AG20443 (cell line): ENCODE results near the gene C1orf21.

Source experiments
- DNase-seq: peaks from one replicate; pipeline ENCODE4 v3.0.0; 2012; ENCODE audit warnings: low spot score, mixed read lengths

C1orf21 gene

GRCh38 chr1:184416481-184416880 is 29.7 kb downstream of the C1orf21 start:
- no peak for DNase-seq

DNA sequence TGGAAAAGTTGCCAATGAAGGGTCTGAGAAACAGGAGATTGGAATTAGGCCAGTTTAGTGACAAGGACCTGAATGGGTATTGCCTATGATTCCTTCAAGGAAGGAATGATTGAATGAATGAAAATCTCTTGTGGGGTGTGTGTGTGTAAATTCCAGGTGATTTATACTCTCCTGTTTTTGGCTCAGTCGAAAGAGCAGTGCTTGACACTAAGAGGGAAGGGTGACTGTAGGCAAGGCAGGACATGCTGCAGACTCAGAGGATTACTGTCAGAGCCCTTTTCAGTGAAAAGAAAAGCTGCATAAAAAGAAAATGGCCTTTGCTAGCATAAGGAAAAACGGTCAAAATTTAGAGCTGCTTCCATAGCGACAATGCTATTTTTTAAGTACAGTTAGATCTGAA is 30.1 kb downstream of the C1orf21 start:
- no peak for DNase-seq

DNA sequence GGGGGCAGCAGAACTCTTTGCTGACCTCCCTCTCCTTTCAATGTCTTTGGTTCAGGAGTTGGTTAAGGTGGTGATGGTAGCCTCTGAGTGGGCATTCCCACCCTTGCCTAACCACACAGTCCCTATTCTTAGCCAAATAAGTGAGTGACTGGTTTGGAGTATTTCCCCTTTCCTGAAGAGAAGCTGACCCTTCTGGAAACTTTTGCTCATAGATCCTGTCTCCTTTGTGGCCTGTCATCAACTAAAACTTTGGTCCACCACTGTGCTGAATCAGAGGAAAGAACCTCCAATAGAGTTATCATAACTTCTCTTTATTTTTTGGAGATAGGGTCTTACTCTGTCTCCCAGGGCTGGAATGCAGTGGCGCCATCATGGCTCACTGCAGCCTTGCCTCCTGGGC is 31.1 kb downstream of the C1orf21 start:
- no peak for DNase-seq

DNA sequence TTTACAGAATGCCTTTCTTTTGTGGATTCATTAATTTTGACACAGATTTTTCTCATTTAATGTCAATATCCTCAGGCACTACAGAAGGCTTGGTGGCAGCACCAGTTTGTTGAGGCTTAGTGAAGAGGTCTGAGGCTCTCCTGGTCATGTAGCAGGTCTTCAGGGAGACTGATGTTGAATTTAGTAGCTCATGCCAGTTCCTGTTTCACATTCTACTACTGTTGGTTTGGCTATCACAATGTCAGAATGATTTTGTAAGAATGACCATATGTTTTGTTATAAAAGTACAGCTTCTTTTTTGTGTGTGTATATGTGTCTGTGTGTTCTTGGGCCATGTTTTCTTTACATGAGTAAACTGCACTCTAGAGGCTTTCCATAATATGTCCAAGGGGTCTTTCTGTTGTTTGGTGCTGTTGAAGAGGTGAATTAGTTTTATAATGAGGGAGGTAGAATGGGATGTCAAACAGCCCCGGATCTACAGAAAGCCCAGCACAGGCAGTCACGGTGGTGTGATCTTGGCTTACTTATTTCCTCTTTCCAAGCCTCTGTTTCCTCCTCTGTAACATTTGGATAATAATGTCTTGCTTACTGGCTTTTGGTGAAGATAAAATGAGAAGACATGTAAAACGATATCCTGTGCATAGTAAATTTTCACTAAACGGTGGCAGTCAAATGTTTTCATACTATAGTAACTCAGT is 32.0 kb downstream of the C1orf21 start:
- DNase-seq: no peak

- no peak for DNase-seq
Measured at GRCh38 chr1:184419350-184420161, 32.7 kb downstream of the C1orf21 start.

DNA sequence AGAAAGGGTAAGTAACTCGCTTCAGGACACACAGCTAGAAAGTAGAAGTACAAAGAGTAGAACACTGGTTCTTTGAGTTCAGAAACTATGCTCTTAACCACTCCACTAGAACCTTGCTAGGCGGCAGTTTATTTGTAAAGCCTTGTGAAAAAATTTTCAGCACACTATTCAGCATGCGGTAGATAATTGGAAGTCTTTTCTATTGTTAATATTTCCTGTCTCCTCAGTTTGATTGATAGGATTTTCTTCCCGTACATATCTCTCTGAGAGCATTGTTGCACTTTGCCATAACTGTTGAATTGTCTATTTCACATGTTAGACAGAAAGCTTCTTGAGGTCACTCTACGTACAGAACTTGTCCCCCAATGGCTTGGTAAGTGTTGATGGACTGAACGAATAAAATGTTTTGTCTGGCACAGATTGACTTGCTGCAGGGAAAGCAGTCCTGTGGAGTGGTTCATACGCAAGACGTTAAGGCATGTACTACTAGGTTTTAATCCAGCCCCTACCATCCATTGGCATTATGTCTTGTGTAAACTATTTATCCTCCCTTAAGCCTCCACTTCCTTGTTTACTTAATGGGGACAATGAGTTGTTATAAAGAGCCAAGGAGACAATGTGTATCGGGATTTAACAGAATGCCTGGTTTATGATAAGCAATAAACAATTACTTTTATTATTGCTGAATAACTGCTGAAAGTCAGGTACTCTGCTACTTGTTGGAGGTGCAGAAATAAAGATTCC is 35.8 kb downstream of the C1orf21 start:
- DNase-seq: no peak

DNA sequence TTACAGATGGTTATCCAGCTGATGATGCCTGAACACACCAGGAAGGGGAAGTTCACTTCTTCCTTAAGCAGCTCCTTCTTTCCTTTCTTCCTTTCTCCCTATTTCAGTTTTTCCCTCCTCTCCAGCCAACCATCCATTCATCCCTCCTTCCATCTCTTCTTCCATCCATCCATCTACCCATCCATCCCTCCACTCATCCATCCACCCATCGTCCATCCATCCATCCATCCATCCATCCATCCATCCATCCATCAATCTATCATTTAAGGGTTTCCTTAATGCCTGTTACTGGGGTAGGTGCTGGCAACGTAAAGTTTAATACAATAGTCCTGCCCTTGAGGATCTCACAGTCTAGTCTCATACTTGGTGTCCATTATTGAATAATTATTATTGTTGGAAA is 36.8 kb downstream of the C1orf21 start:
- no peak for DNase-seq

- DNase-seq: no peak
Measured at GRCh38 chr1:184424157-184424556, 37.3 kb downstream of the C1orf21 start.

- no peak for DNase-seq
Measured at GRCh38 chr1:184424945-184425344, 38.1 kb downstream of the C1orf21 start.

DNA sequence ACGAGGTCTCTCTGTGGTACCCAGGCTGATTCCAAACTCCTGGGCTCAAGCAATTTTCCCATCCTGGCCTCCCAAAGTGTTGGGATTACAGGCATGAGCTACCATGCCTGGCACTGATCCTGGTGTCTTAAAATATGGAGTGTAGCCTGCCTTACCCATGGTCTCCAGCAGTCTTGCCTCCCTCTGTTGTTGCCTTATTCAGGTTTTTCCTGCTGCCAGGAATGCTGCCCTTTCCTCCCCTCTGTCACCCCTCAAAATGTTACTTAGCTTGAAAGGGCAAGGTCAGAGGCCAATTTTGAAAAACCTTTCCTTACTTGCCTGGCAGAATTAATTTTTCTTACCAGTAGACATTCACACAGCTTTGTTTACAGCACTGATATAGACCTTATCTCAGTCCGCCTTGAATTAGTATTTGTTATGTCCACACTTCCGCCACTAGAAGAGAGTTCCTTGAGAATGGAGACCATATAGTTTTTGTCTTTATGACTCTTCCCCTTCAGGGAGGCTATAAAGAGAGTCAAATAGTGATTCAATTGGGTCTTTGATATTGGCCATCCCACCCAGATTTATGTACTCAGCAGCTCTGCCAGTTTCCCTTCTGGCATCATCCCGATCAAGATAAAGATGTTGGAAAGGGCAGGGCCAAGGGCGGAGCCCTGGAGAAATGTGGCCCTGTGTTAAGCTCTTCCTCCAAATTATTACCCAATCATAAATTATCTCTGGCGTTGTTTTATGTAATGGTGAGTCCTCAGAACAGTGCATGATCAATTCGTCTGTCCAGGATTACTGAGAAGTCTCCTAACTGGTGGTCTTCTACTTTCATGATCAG is 38.8 kb downstream of the C1orf21 start:
- DNase-seq: no peak

- DNase-seq: no peak
Measured at GRCh38 chr1:184426278-184426674, 39.4 kb downstream of the C1orf21 start.

GRCh38 chr1:184427722-184428121 is 40.9 kb downstream of the C1orf21 start:
- DNase-seq: no peak

GRCh38 chr1:184428604-184429003 is 41.8 kb downstream of the C1orf21 start:
- DNase-seq: no peak

DNA sequence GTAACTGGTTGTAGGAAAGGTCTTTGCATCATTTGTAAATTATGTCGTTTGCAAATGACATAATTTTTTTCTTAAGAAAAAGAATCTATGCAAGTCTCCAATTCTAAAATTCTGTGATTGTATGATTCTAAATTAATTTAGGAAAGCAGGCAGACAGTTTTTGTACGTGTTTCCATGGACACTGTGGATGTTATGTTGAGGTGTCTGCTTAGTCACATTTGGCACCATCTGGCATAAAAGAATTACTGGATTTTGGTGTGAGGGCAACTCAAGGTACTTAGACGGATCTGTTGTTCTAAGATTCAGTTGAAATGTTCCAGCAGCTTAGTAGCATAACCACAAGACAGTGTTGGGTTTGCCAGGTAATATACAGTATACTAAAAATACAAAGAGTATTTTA is 42.5 kb downstream of the C1orf21 start:
- DNase-seq: no peak

- no peak for DNase-seq
Measured at GRCh38 chr1:184433956-184434502, 47.2 kb downstream of the C1orf21 start.

- no peak for DNase-seq
Measured at GRCh38 chr1:184437291-184437690, 50.5 kb downstream of the C1orf21 start.

- no peak for DNase-seq
Measured at GRCh38 chr1:184438363-184438762, 51.5 kb downstream of the C1orf21 start.

DNA sequence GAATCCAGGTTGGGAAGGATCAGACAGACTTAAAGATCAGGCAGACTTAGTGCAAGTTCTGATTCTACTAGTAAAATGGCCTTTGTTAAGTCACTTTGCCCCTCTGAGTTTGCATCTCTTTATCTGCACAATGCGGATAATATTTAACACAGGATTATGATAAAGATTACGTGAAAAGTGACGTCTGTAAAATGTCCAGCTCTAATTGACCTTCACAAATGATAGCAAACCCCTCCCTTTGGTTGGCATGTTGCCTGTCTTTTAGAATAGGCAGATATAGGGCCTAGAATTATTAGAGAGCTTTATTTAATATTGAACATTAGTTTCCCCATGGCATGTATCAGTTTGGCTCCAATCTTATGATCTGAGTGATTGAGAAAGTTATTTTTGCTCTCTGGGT is 55.4 kb downstream of the C1orf21 start:
- DNase-seq: no peak

- no peak for DNase-seq
Measured at GRCh38 chr1:184443201-184443600, 56.4 kb downstream of the C1orf21 start.

- no peak for DNase-seq
Measured at GRCh38 chr1:184443624-184444023, 56.8 kb downstream of the C1orf21 start.

- no peak for DNase-seq
Measured at GRCh38 chr1:184445997-184446396, 59.2 kb downstream of the C1orf21 start.
